GM21515 (cell line): Measurements from ENCODE around the gene RORC.
"Not testable (repeated sequence)": the region's sequence is repeated elsewhere in the genome, so short reads cannot be mapped to it uniquely, and the experiment has no call there.

Experiments used
- ATAC-seq: cut with Tn5 transposase; IDR thresholded peaks from one replicate; pipeline ENCODE4 v1.9.1; 2021; ENCODE audit not compliant: unreplicated experiment

The RORC gene

DNA sequence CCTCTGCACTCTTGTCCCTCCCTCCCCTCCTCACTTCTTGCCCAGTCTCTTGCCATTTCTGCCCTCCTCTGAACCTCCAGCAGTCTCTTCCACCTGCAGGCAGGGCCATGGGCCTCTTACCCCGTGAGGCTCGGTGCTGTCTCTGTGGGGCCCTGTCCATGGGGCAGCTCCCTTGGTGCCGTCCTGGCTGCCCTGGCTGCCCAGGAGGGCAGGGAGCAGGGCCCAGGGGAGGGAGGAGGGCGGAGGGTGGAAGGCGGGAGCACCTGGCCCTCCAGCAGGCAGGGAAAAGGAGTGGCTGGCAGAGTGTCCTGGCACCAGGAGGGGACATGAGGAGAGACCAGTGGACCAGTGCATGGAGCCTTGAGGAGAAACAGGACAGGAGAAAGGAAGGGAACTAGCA is at the start of gene RORC:
RORC (minus strand) TSS at position 198 of the 400 bp plus-strand sequence; CDS start at position 160, 38 bp downstream.
- ATAC-seq: no peak

GRCh38 chr1:151875419-151876097 is 44.0 kb upstream of the RORC start:
- no peak for ATAC-seq

GRCh38 chr1:151872776-151873175 is 41.2 kb upstream of the RORC start:
- not testable (repeated sequence) for ATAC-seq

DNA sequence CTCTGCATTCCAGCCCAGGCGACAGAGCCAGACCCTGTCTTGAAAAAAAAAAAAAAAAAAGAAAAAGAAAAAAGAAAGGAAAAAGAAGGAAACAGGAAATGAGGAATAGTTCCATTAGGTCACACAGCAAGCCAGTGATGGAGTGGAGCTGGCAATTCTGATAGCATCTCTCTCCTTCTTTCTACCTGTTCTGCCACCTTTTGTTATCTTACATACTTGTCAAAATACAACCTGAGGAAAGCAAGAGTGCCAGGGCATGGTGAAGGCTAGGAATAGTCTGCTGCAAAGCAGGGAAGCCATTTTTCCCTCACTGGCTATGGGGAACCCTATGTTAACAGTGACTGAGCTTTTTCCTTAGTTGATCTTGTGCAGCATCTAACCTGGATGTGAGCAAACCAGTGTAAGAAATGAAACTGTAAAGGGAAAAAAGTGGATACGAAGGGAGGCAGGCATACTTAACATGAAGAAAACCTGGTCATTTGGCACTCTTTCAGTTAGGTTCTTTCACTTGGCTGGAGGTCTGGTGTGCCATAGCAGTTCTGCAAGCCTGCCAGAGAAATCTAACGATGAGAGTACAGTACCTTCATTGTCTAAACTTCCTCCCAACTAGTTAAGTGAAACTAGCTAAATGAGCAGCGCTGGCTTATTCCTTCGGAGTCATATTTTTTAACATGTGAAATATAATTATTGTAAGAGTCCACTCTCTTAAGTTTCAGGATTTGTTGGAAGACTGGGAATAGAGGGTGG is 39.9 kb upstream of the RORC start:
- ATAC-seq: no peak

- ATAC-seq: no peak
Observed at GRCh38 chr1:151868486-151868885, 36.9 kb upstream of the RORC start.

DNA sequence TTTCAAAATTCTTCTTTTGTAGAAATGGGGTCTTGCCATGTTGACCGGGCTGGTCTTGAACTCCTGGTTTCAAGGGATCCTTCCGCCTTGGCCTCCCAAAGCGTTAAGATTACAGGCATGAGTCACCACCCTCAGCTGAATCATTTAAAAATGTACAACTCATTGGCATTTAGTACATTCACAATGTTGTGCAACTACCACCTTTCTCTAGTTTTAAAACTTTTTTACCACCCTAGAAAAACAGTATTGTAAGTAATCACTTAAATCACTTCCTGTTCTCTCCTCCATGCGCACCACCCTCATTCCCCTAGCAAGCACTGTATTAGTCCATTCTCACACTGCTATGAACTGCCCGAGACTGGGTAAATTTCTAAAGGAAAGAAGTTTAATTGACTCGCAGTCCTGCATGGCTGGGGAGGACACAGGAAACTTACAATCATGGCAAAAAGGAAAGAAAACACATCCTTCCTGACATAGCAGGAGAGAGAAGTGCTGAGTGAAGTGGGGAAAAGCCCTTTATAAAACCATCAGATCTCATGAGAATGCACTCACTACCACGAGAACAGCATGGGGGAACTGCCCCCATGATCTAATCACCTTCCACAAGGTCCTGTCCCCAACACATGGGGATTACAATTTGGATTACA is 36.3 kb upstream of the RORC start:
- ATAC-seq: no peak

- ATAC-seq: no peak
Observed at GRCh38 chr1:151867321-151867720, 35.7 kb upstream of the RORC start.

GRCh38 chr1:151864411-151864810 is 32.8 kb upstream of the RORC start:
- no peak for ATAC-seq

GRCh38 chr1:151862604-151863003 is 31.0 kb upstream of the RORC start:
- no peak for ATAC-seq

DNA sequence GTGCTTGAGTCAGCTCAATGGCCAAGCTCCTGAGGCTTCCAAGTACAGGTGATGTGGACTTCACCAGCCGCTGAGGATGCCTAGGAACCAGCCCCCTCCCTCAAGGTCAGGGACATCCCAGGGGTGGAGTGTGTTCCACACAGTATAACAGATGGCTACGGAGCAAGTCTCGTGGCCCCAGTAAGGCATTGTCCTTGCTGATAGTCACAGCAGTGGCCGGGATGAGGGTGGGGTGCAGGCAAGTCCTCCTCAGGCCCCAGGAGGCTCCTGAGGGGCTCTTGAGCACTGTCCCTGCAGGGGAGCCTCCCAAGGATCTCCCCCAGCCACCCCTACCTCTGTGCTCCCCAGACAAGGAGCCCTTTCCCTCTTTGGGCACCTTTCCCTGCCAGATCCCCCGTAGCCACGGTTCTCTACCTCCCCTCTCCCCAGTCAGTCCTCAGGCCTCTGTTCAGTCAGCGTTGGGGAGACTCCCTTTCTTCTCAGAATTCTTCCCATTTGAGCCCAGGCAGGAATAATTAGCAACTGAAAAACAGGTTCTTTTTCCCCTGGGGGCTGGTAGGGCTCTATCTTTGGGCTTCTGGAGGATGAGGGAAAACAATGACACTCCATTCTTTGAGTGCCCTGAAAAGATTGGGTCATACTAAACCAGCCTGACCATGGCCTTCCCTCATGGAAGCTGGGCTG is 29.0 kb upstream of the RORC start:
- no peak for ATAC-seq

DNA sequence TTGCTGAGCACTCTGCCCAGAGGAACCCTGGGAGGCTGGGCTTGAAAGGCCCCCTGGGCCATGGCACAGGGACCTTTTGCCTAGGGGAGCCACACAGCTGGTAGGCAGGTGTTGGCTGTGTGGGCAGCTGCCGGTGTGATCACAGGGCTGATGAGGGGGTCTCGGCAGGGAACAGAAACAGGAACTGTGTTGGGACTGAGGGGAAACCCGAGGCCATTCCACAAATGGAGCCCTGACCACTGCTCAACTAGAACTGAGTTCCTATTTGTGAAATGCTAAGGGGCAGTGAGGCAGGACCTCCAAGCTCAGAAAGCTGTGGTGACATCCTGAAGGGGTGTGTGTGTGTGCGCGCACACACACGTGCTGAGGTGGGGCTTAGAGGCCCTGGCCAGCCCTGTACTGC is 28.3 kb upstream of the RORC start:
- ATAC-seq: no peak

- no peak for ATAC-seq
Observed at GRCh38 chr1:151858886-151859665, 27.5 kb upstream of the RORC start.

DNA sequence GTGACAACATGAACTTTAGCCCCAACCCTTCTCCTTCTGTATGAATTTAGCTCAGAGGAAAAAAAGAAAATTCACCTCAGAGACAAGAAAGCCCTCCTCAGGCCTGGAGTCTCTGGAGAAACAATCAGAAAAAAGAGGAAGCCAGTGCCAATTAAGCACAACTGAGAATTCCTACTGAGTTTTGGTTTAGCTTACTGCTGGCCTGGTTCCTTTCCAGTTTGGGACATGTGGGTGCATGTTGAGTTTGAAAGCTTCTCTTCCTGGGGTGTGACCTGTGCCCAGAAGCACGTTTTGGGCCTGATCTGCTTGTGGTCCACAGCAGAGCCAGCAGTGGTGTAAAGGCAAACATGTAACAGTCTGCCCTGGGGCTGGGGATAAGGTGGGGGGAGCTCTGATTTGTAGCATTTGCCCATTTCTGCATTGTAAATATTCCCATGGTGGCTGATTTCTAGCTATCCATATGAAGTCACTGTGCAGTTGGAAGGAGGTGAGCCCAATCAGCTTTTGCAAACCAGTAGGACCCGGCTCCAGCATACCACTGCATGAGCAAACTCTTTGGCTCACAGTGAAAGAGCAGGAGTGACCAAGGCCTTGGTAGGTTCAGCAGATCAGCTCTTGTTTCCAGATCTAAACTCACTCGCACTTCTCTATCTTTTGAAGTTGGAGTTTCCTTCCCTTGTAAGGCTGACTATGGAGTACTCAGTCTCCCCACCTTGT is 26.6 kb upstream of the RORC start:
- ATAC-seq: no peak

- ATAC-seq: no peak
Observed at GRCh38 chr1:151855933-151856332, 24.3 kb upstream of the RORC start.

GRCh38 chr1:151855516-151855915 is 23.9 kb upstream of the RORC start:
- ATAC-seq: not testable (repeated sequence)

GRCh38 chr1:151854658-151855057 is 23.1 kb upstream of the RORC start:
- ATAC-seq: no peak

DNA sequence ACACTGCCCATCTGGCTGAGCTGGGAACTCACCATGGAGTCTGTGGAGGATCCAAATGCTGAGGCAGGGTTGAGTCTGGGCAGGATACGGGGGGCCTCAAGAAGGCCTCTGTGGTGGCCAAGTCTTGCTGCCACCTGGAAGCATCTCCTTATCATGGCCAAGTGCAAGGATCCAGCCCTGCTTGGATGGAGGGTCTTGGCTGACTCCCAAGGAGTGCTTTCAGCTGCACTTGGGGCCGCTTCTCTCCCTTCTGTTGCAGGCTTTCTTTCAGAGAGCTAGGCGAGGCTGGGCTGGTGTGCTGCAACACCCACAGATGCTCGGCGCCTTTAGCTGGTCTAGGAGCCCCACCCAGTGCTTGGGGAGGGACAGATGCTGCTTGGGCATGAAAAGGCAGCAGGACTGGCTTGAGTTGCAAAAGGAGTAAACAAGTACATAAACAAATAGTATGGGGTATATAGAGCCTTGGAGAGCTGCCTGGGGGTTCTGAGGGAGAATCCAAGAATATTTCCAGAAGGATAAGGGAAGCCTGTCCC is 21.9 kb upstream of the RORC start, which contains the start of gene THEM5:
THEM5 (minus strand) TSS at position 302 of the 533 bp plus-strand sequence; CDS start at position 155, 147 bp downstream.
- ATAC-seq: no peak

GRCh38 chr1:151852733-151853132 is 21.1 kb upstream of the RORC start:
- ATAC-seq: no peak

DNA sequence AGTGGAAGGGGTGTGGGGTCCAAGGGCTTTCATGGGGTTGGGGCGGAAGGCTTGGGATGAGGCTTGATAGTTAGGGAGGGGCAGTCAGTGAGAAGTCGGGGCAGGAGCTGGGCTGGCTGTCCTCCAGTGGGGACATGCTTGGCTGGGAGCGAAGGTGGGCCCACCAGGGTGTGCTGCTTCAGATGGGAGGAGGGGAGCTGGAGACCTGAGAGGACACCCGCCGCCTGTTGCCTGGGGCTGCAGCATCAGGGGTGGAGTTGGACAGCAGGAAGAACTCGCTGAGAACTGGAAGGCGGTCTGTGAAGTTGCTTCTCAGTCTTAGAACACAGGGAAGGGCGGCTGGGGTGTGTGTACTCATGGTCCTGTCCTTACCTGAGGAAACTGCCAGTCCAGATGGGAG is 20.3 kb upstream of the RORC start:
- ATAC-seq: no peak

DNA sequence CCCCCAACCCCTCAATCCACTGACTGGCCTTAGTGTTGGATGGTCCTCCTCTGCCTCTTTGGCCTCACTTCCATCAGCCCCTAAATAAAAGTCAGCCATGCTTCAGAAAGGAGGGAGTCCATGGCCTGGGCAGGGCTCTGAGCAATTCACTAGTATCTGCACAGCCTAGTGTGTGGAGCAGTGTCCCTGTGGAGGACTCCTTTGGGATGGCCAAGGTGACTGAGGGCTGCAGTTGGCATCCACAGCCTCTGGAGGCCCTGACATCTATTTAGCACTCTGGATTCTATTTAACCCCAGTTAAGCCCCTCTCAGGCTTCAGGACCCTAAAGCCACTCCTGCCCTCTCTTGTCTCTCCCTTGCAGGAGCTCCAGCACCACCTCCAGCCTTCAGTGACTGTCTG is 18.3 kb upstream of the RORC start:
- no peak for ATAC-seq
